Liver (tissue), 3 donors: ENCODE data around the gene SFXN5.
"Not testable (repeated sequence)": the region's sequence is repeated elsewhere in the genome, so short reads cannot be mapped to it uniquely, and the experiment has no call there.

Source experiments
- ATF3 ChIP-seq: IDR thresholded peaks from 2 replicates; pipeline ENCODE4 v1.6.1; 2016; ENCODE audit warnings: antibody characterized with exemption
- CTCF ChIP-seq: fragments of 150-350 bp; IDR thresholded peaks from 2 replicates; pipeline ENCODE4 v1.5.1; 2017; ENCODE audit warnings: improper control_type of control experiment, low read depth, low read length; ENCODE audit not compliant: missing input control
- GABPA ChIP-seq, 2 donors: IDR thresholded peaks in 1 of 2; conservative IDR thresholded peaks in 1 of 2; 2 replicates each; pipeline ENCODE4 v1.6.1; 2016; ENCODE audit warnings: antibody characterized with exemption in 2 of 2, mild to moderate bottlenecking in 1 of 2, moderate library complexity in 1 of 2
- HNF4A ChIP-seq, 2 donors: conservative IDR thresholded peaks; 2 replicates each; pipeline ENCODE4 v1.6.1; 2016; ENCODE audit warnings: antibody characterized with exemption in 2 of 2, mild to moderate bottlenecking in 2 of 2
- JUND ChIP-seq, 2 donors: IDR thresholded peaks; 2 replicates each; pipeline ENCODE4 v1.6.1; 2016; ENCODE audit warnings: antibody characterized with exemption in 2 of 2
- MAX ChIP-seq: IDR thresholded peaks from 2 replicates; pipeline ENCODE4 v1.6.1; 2016; ENCODE audit warnings: antibody characterized with exemption
- NR2F2 ChIP-seq: IDR thresholded peaks from 2 replicates; pipeline ENCODE4 v1.6.1; 2016; ENCODE audit warnings: antibody characterized with exemption
- RAD21 ChIP-seq, 2 donors: IDR thresholded peaks; 2 replicates each; pipeline ENCODE4 v1.6.1; 2016; ENCODE audit warnings: antibody characterized with exemption in 2 of 2, mild to moderate bottlenecking in 2 of 2
- REST ChIP-seq: IDR thresholded peaks from 2 replicates; pipeline ENCODE4 v1.6.1; 2016; ENCODE audit warnings: antibody characterized with exemption, mild to moderate bottlenecking
- RXRA ChIP-seq, 2 donors: IDR thresholded peaks; 2 replicates each; pipeline ENCODE4 v1.6.1; 2017 to 2018; ENCODE audit warnings: antibody characterized with exemption in 2 of 2, mild to moderate bottlenecking in 1 of 2
- SP1 ChIP-seq: IDR thresholded peaks from 2 replicates; pipeline ENCODE4 v1.6.1; 2018; ENCODE audit warnings: antibody characterized with exemption, mild to moderate bottlenecking
- TAF1 ChIP-seq: conservative IDR thresholded peaks from 2 replicates; pipeline ENCODE4 v1.6.1; 2016; ENCODE audit warnings: antibody characterized with exemption, mild to moderate bottlenecking
- YY1 ChIP-seq: IDR thresholded peaks from 2 replicates; pipeline ENCODE4 v1.6.1; 2016; ENCODE audit warnings: antibody characterized with exemption, mild to moderate bottlenecking
- donor health status: healthy.
- donor health status: healthy.

- TF ChIP-seq CTCF; REST; RXRA (IDR thresholded peaks at IDR 0.05); ATF3; TAF1; JUND (IDR thresholded peaks at IDR 0.05); NR2F2; HNF4A (conservative IDR thresholded peaks at IDR 0.05); YY1; MAX; RAD21 (IDR thresholded peaks at IDR 0.05); GABPA (IDR thresholded peaks at IDR 0.05 in 1 of 2, conservative IDR thresholded peaks at IDR 0.05 in 1 of 2); SP1: not testable (repeated sequence)
These were observed 22.2 kb upstream of the SFXN5 start for GRCh38 chr2:73093601-73094218.
